GM15510 (cell line): Measurements from ENCODE around the gene MAN1A1.

Source experiments
- POLR2A ChIP-seq: IDR thresholded peaks from 3 replicates; pipeline ENCODE4 v1.6.1; 2011; ENCODE audit warnings: borderline replicate concordance; ENCODE audit not compliant: insufficient read length; ENCODE audit errors: extremely low read depth

Gene MAN1A1

DNA sequence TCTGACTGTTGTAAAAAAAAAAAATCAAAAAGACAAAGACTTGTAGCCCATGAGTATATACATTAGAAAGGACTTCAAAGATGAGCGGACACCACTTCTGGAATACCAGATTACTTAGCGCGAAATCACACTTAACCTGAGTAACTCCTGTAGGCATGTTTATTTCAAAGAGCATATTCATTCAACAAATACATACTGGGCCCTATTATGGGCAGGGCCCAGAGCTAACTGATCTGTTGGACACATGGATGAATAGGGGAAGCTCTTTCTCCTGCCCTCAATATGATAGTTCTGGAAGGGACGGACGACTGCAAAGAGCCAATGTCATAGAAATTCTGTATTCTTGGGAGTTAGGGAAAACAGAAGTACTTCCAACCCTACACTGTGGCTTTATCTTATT lies 12.3 kb downstream of the MAN1A1 start:
- no peak for TF ChIP-seq POLR2A

DNA sequence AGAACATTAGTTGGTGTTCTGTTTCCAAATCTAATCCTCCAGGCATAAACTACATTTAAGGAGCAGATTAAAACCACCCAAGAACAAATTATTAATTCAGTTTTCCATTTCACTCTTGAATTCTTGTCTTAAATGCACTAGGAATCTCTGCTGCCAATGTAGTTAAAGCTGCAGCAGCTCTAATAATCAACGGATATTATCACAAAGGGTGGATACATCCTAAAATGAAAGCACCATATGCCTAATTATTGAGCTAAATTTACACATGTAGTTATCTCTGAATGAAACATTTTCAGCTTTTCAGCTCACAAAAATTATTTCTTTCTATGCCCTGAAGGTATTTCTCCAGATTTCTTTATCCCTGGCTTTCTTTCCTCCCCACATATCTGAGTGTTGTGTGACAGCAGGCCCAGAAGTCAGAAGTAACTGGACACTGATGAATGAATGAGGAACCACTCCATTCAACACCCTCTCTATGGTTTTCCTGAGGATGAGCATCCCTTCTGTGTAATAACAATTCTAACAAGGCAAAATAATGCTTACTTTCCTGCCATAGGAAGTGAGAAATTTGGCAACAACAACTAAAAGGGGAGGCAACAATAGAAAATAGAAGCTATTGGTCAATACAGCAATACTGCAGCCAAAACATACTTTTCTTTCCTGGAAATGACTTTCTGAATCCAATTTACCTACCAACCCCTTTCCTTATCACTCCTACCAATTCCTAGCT lies 14.9 kb downstream of the MAN1A1 start:
- TF ChIP-seq POLR2A, result no peak

DNA sequence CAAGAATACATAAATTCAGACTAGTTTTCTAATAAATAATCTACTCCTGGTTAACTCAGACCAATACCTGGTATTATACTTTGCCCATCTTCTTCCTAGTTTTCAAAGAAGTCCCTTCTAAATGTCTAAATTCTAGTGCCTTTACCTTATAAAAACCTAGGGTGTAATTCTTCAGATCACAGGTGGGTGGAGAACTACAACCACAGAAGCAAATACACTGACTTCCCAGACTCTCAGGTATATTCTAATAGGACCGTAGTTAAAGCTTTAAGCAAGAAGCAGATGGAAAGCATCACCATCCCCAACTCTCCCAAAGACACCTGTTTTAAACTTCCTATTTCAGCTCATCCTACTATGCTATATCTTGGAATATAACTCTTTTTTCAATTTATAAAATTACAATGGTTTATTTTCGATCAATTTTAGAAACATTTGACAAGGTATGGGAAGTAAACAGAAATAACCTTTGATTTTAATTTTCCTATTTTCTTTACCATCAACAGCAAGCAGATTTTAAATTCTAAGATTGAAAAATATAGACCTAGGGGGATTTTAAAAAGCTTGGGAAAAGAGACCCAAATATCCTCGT lies 15.8 kb downstream of the MAN1A1 start:
- TF ChIP-seq POLR2A, result no peak

DNA sequence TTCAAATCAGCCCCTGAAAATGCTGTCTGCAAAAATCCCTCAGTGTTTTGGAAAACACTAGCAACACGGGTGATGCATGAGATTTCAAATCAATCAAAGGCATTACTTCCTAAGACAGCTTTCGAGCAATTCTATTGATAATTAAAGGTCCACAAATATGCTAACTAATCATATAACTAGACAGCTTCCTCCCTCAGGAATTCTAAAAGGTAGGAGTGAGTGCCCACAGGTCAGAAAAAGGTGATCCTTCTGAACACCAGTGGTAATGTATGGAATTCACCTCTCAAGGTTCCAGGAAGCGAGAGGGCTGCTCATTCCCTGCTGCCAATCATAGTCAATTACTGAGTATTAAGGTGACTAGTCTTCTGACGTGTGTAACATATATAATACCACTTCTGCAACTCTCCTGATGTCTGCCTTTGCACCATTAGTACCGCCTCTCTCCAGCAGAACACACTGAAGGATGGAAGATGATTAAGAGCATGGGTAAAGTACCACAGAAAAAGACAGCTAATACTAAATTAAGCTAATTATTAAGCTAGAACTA lies 16.4 kb downstream of the MAN1A1 start:
- TF ChIP-seq POLR2A, result no peak

DNA sequence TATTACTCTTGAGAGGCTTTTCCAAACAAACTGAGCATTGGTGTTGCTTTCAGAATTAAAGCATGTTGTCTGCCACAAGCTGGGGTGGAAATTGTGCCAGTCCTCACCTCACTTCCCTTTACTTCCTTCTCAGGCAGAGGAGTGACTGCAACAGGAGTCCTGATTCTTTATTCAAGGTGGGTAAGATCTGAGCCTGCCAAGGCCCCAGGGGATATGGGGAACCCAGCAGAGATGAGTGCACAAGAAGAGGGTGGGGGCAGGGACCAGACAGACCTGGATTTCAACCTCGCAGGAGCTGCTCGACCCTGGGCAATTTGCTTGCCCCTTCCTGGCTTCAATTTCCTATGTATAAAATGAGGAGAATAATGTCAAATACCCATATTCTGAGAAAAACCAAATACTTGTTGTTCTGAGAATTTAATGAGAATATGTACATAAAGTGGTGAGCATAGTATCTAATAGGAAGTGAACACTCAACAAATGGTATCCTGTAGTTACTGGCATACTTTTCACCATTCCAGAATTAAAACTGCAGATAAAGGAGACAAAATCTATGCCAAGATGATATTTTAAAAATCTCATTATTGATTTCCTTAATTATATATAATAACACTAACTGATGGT lies 17.8 kb downstream of the MAN1A1 start:
- no peak for TF ChIP-seq POLR2A

DNA sequence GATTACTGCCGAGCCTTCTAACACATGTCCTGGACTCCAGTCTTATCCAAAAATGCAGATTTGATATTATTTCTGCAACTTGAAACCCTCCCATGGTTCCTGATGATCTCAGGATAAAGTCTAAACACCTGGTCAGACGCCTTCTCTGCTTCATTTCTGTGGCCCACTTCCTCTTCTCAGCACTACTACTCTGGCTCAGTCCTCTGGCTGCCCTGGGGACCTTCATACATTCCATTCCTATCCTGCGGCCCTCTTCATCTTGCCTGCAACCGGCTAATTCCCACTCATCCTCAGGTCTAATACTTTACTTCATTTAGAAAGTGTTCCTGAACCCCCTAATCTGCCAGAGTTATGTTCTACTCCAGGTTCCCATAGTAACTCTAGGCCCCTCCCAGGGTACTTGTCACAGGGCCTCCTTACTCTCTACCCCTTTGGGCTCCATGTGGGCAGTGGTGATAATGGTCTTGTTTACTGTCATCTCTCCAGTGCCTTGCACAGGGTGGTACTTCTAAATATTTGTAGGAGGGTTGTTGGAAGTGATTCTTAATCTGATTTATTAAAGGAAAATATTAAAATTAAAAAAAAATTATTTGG lies 18.9 kb downstream of the MAN1A1 start:
- TF ChIP-seq POLR2A, result no peak

DNA sequence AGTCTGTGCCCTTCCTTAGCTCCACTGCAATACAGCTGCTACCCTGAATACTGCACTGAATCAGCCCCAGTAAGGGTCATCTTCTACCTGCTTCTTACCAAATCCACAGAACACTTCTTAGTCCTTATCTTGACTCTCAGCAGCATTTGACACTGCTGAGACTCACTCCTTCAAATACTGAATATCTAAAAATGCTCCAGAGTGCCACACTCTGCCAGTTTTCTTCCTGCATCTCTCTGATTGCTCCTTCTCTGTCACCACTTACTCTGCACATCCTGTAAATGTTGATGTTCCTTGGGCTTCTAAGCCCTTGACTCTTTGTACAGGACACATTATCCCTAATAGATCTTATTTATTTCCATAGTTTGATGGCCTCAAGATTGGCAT lies 19.8 kb downstream of the MAN1A1 start:
- TF ChIP-seq POLR2A, result no peak

DNA sequence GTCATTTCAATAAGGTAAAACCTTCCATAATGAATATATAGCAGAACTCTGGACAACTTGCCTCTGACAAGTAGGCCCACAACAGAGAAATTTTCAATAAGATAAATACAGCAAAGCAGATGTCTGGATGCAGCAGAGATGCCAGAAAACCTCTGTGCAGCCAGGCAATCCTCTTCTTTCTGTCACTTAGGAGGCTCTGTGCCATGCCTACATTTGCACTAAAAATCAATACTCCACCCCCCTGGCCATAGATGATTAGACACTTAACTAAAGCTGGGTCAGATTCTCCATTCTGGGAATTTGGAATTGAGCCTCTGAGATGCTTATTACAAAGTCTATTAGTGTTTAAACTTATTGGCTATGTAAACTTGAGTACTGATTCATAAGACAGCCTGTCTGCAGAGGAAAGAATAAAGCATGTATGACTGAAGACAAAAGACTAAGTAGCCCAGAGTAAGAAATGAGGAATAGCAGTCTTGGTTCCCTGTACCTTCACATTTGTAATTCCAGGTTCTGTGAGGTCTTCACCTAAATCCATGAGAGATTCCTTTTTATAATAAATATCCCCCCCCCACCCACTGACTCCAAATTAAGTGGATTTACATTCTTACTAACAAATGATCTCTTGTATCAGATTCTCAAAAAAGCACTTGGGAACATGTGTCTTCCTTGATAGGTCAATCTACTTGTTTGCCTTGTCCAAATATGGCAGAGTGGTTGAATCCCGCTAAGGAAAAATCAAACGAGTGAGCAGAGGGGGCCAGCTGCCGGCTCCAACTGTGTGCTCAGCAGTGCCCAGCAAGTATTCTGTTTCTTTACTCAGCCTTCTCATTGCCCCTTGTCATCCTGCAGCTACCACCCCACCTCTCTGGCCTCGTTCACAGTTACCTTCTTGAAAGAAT lies 20.4 kb downstream of the MAN1A1 start:
- no peak for TF ChIP-seq POLR2A

DNA sequence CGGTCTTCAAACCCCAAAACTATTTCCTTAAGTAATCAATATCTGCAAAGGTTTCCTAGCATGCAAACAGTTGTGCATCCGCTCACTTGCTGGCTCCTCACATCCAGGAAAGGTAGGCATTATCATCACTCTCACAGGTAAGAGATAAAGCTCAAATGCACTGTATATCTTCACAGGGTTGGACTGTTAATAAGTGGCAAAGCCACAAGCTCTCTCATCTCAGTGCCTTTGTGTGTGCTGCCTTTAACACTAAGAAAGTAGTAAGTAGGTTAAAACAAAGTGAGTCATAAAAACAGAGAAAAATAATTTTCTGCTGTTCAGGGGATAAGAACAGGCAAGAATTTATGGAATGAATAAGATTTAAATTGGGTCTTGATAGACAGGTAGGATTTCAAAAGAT lies 21.3 kb downstream of the MAN1A1 start:
- TF ChIP-seq POLR2A, result no peak

DNA sequence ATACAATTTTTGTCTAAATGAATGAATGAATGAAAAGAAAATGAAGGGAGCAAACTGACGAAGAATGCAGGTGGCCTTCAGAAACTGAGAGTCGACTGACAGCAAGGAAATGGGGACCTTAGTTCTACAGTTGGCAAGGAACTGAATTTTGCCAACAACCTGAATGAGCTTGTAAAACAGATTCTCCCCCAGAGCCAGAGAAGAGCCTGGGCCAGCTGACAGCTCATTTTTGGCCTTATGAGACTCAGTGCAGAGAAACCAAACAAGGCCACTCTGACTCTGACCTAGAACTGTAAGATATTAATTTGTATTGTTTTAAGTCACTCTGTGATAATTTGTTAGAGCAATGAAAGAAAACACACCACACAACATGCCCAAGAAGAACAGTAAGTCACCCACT lies 21.8 kb downstream of the MAN1A1 start:
- no peak for TF ChIP-seq POLR2A

DNA sequence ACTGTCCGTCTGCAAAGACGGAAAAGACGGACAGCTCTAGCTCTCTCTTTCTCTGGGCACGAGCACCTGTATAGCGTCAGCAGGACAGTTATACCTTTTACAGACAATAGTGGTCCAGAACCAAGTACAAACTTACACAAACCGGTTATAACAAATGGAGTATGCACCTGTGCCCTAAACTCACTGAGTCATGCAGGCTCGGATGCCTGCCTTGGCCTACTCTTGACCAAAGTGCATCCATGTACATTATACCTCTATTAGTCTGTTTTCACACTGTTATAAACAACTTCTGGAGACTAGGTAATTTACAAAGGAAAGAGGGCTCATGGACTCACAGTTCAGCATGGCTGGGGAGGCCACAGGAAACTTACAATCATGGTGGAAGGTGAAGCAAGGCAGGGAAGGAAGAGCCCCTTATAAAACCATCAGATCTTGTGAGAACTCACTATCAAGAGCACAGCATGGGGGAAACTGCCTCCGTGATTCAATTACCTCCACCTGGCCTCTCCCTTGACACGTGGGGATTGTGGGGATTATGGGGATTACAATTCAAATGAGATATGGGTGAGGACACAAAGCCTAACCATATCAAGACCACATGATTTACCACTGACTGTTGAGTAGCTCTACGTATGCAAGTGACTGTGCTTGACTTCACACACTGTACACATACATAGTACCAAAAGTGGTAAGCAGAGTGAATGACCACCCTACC lies 23.1 kb downstream of the MAN1A1 start:
- no peak for TF ChIP-seq POLR2A

DNA sequence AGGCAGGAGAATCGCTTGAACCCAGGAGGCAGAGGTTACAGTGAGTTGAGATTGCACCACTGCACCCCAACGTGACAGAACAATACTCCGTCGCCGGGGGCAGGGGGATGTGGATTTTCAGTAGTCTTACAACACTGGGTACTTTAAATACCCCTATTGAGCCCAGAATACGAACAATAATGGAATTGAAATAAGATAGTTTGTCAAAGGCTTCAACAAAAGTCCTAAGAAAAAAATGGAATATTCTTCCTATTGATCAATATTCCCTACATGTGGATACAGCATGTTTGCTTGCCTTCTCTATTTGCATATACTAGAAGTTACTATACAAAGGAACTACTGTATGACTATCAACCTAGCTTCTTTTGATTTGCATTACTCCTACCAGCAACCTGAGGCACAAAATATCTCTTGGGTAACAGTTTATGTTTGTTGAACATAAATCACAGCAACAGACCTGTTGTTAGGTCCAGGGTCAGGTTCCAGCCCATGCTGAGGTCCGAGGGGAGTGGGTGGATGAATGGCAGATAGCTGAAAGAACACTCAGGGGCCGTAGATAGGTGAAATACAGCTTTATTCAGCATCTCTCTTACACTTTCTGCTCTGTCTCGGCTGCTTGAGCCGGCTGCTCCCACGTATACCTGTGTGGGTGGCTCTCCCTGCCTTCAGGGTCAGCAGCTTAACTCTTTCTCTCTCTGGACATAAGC lies 23.8 kb downstream of the MAN1A1 start:
- TF ChIP-seq POLR2A, result no peak

DNA sequence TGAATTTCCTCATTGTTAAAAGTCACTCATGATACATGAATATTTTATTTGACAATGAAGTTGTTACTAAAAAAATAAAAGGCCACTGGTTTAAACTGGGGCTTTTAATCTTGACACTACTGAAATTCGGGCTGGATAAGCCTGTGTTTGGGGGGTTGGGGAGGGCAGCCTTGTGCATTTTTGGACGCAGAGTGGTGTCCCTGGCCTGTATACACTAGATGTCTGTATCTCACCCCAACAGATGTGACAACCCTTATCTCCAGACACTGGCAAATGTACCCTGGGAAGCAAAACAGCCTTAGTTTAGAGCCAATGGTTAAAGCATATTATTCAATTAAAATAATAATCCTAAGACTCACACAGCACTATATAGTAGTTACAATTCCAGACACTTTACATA lies 24.8 kb downstream of the MAN1A1 start:
- no peak for TF ChIP-seq POLR2A
